Trophoblast cell (in vitro differentiated cells and primary cell): ENCODE data around the gene WDR27.

Experiments
- DNase-seq, 2 donors: peaks; one replicate each; pipeline ENCODE4 v3.0.0-alpha.2; 2016
- H2AFZ ChIP-seq: 2 replicates; pipeline ENCODE4 v1.6.1; 2013; ENCODE audit warnings: low read length, moderate library complexity, mild to moderate bottlenecking; ENCODE audit not compliant: insufficient read depth, poor library complexity
- H2AK5ac ChIP-seq: 2 replicates; pipeline ENCODE4 v1.6.1; 2013; ENCODE audit warnings: mild to moderate bottlenecking, low read length
- H2BK120ac ChIP-seq: 2 replicates; pipeline ENCODE4 v1.6.1; 2013; ENCODE audit warnings: low read length, mild to moderate bottlenecking, moderate library complexity; ENCODE audit not compliant: insufficient read depth, poor library complexity
- H2BK12ac ChIP-seq: 2 replicates; pipeline ENCODE4 v1.6.1; 2013; ENCODE audit warnings: mild to moderate bottlenecking, low read length, moderate library complexity
- H2BK5ac ChIP-seq: 2 replicates; pipeline ENCODE4 v1.6.1; 2013; ENCODE audit warnings: low read length, low read depth, moderate library complexity, mild to moderate bottlenecking; ENCODE audit not compliant: poor library complexity
- H3K14ac ChIP-seq: 2 replicates; pipeline ENCODE4 v1.6.1; 2013; ENCODE audit warnings: mild to moderate bottlenecking, low read length
- H3K18ac ChIP-seq: 2 replicates; pipeline ENCODE4 v1.6.1; 2013; ENCODE audit warnings: mild to moderate bottlenecking, low read length
- H3K23ac ChIP-seq: 2 replicates; pipeline ENCODE4 v1.6.1; 2013; ENCODE audit warnings: low read length
- H3K27ac ChIP-seq: 2 replicates; pipeline ENCODE4 v1.5.1; 2013; ENCODE audit warnings: low read depth, mild to moderate bottlenecking, inconsistent platforms, low read length, moderate library complexity
- H3K27me3 ChIP-seq: 2 replicates; pipeline ENCODE4 v1.6.1; 2013; ENCODE audit warnings: inconsistent platforms, mild to moderate bottlenecking, low read length, moderate library complexity; ENCODE audit not compliant: insufficient read depth
- H3K36me3 ChIP-seq, 2 experiments: 1 replicate in 1 of 2; 2 replicates in 1 of 2; pipeline ENCODE4 v1.6.1; 2013; ENCODE audit warnings: low read length in 2 of 2, mild to moderate bottlenecking in 2 of 2, moderate library complexity in 1 of 2; ENCODE audit not compliant: insufficient read depth in 2 of 2, control insufficient read depth in 1 of 2
- H3K4ac ChIP-seq: 2 replicates; pipeline ENCODE4 v1.6.1; 2013; ENCODE audit warnings: low read depth, mild to moderate bottlenecking, low read length, moderate library complexity
- H3K4me1 ChIP-seq, 2 experiments: 1 replicate in 1 of 2; 2 replicates in 1 of 2; pipeline ENCODE4 v1.6.1; 2013; ENCODE audit warnings: low read length in 2 of 2, mild to moderate bottlenecking in 2 of 2, moderate library complexity in 1 of 2; ENCODE audit not compliant: insufficient read depth in 2 of 2, control insufficient read depth in 1 of 2
- H3K4me2 ChIP-seq: 2 replicates; pipeline ENCODE4 v1.6.1; 2013; ENCODE audit warnings: inconsistent platforms, mild to moderate bottlenecking, low read length, moderate library complexity
- H3K4me3 ChIP-seq: 2 replicates; pipeline ENCODE4 v1.5.1; 2013; ENCODE audit warnings: mild to moderate bottlenecking, low read depth, low read length, inconsistent platforms
- H3K79me1 ChIP-seq: one replicate; pipeline ENCODE4 v1.6.1; 2013; ENCODE audit warnings: low read length
- H3K79me2 ChIP-seq: 2 replicates; pipeline ENCODE4 v1.6.1; 2013; ENCODE audit warnings: low read length, mild to moderate bottlenecking; ENCODE audit not compliant: control insufficient read depth, insufficient read depth, poor library complexity
- H3K9ac ChIP-seq: 2 replicates; pipeline ENCODE4 v1.6.1; 2013; ENCODE audit warnings: mild to moderate bottlenecking, low read length
- H3K9me3 ChIP-seq: 2 replicates; pipeline ENCODE4 v1.6.1; 2013; ENCODE audit warnings: low read depth, mild to moderate bottlenecking, control low read depth, inconsistent platforms, low read length; ENCODE audit not compliant: insufficient read depth
- H4K12ac ChIP-seq: 2 replicates; pipeline ENCODE4 v1.6.1; 2013; ENCODE audit warnings: low read depth, mild to moderate bottlenecking, low read length, moderate library complexity
- H4K8ac ChIP-seq: 2 replicates; pipeline ENCODE4 v1.6.1; 2013; ENCODE audit warnings: low read depth, mild to moderate bottlenecking, low read length, moderate library complexity
- H4K91ac ChIP-seq: one replicate; pipeline ENCODE4 v1.6.1; 2013; ENCODE audit warnings: low read depth, mild to moderate bottlenecking, low read length, moderate library complexity
- WGBS: extraction: QIAGEN DNeasy Blood & Tissue Kit; methylation state at CpG from one replicate; pipeline ENCODE4 v1.1.7; 2013; ENCODE audit warnings: missing lambda C conversion rate; ENCODE audit not compliant: insufficient read length, insufficient coverage; ENCODE audit errors: extremely low coverage; 5-methylcytosine and 5-hydroxymethylcytosine counted together

The WDR27 gene

GRCh38 chr6:169665289-169665688, 36.5 kb downstream of the WDR27 start:
- WGBS = no CpG with 5 or more reads among the region's 9 CpGs
- no peak overlapping the region for H2AFZ ChIP-seq

GRCh38 chr6:169664227-169664626, 37.6 kb downstream of the WDR27 start:
- H2AK5ac ChIP-seq = no peak overlapping the region
- H4K12ac ChIP-seq = no peak overlapping the region
- DNase-seq = no peak
- no peak overlapping the region for H3K4ac ChIP-seq
- H3K79me2 ChIP-seq = no peaks in the 10 kb centered on the region
- no peaks in the 10 kb centered on the region for H3K27me3 ChIP-seq
- peaks cover 46 to 59% of the 10 kb centered on the region in 2 experiments for H3K36me3 ChIP-seq
- no peak overlapping the region for H2BK5ac ChIP-seq
- no peaks in the 10 kb centered on the region for H3K4me1 ChIP-seq
- no peak overlapping the region for H3K9ac ChIP-seq
- H2AFZ ChIP-seq = no peak overlapping the region
- H3K23ac ChIP-seq = no peak overlapping the region
- H3K9me3 ChIP-seq = peaks cover 1% of the 10 kb centered on the region
- H3K79me1 ChIP-seq = no peaks in the 10 kb centered on the region
- no peak overlapping the region for H3K4me2 ChIP-seq
- no peak overlapping the region for H4K91ac ChIP-seq
- WGBS = no CpG with 5 or more reads among the region's 14 CpGs
- H3K4me3 ChIP-seq = no peak overlapping the region
- H3K14ac ChIP-seq = no peak overlapping the region
- H2BK120ac ChIP-seq = no peak overlapping the region
- H4K8ac ChIP-seq = no peak overlapping the region
- no peak overlapping the region for H3K27ac ChIP-seq
- H3K18ac ChIP-seq = no peak overlapping the region
- no peak overlapping the region for H2BK12ac ChIP-seq

More at GRCh38 chr6:169665289-169665688, 36.5 kb downstream of the WDR27 start:
- H4K12ac ChIP-seq = no peak overlapping the region
- no peak overlapping the region for H3K14ac ChIP-seq
- DNase-seq = no peak
- H3K4me2 ChIP-seq = no peak overlapping the region
- H3K9me3 ChIP-seq = peaks cover 1% of the 10 kb centered on the region
- no peak overlapping the region for H2AK5ac ChIP-seq
- no peak overlapping the region for H3K18ac ChIP-seq
- H3K79me1 ChIP-seq = no peaks in the 10 kb centered on the region
- no peak overlapping the region for H3K4me3 ChIP-seq
- no peak overlapping the region for H3K4ac ChIP-seq
- no peaks in the 10 kb centered on the region for H3K4me1 ChIP-seq
- no peak overlapping the region for H4K8ac ChIP-seq
- H2BK120ac ChIP-seq = no peak overlapping the region
- H3K23ac ChIP-seq = no peak overlapping the region
- no peak overlapping the region for H3K9ac ChIP-seq
- H3K27ac ChIP-seq = no peak overlapping the region
- no peak overlapping the region for H2BK12ac ChIP-seq
- no peaks in the 10 kb centered on the region for H3K27me3 ChIP-seq
- H3K79me2 ChIP-seq = no peaks in the 10 kb centered on the region
- H4K91ac ChIP-seq = no peak overlapping the region
- no peak overlapping the region for H2BK5ac ChIP-seq
- H3K36me3 ChIP-seq = peaks cover 42 to 55% of the 10 kb centered on the region in 2 experiments

- Histone ChIP-seq H2AK5ac (no peak overlapping the region), H3K27me3 (no peaks in the 10 kb centered on the region), H3K18ac (no peak overlapping the region), H2BK5ac (no peak overlapping the region), H3K27ac (no peak overlapping the region), H3K4me2 (no peak overlapping the region), H3K23ac (no peak overlapping the region), H3K79me2 (no peaks in the 10 kb centered on the region), H3K4me1 (no peaks in the 10 kb centered on the region), H3K36me3 (peaks cover 49 to 60% of the 10 kb centered on the region in 2 experiments), H3K4ac (no peak overlapping the region), H4K8ac (no peak overlapping the region), H4K12ac (no peak overlapping the region), H4K91ac (no peak overlapping the region), H3K9me3 (peaks cover 1% of the 10 kb centered on the region), H3K14ac (no peak overlapping the region), H3K4me3 (no peak overlapping the region), H3K79me1 (no peaks in the 10 kb centered on the region), H2AFZ (no peak overlapping the region), H3K9ac (no peak overlapping the region), H2BK120ac (no peak overlapping the region), H2BK12ac (no peak overlapping the region)
- DNase-seq = no peak
- WGBS = no CpG with 5 or more reads among the region's 8 CpGs
Measured at GRCh38 chr6:169663468-169663867, 38.4 kb downstream of the WDR27 start.

- no peak overlapping the region for H4K8ac ChIP-seq
- H3K14ac ChIP-seq = no peak overlapping the region
- no peak overlapping the region for H4K12ac ChIP-seq
- H3K4ac ChIP-seq = no peak overlapping the region
- peaks cover 54 to 61% of the 10 kb centered on the region in 2 experiments for H3K36me3 ChIP-seq
- H3K9ac ChIP-seq = no peak overlapping the region
- no peak overlapping the region for H2AK5ac ChIP-seq
- H3K9me3 ChIP-seq = peaks cover 3% of the 10 kb centered on the region
- no peak overlapping the region for H4K91ac ChIP-seq
- no peak overlapping the region for H3K27ac ChIP-seq
- no peak overlapping the region for H3K4me3 ChIP-seq
- no CpG with 5 or more reads among the region's 7 CpGs for WGBS
- H2BK12ac ChIP-seq = no peak overlapping the region
- no peak overlapping the region for H2BK120ac ChIP-seq
- no peak overlapping the region for H2AFZ ChIP-seq
- H3K4me1 ChIP-seq = no peaks in the 10 kb centered on the region
- H3K79me1 ChIP-seq = no peaks in the 10 kb centered on the region
- no peak overlapping the region for H3K23ac ChIP-seq
- H3K4me2 ChIP-seq = no peak overlapping the region
- DNase-seq = no peak
- no peaks in the 10 kb centered on the region for H3K79me2 ChIP-seq
- no peak overlapping the region for H2BK5ac ChIP-seq
- H3K18ac ChIP-seq = no peak overlapping the region
- no peaks in the 10 kb centered on the region for H3K27me3 ChIP-seq
Measured at GRCh38 chr6:169661391-169661756, 40.5 kb downstream of the WDR27 start.
